Ectodermal cell (in vitro differentiated cells): ENCODE measurements around the gene PGM1.

ENCODE experiments used
- H3K27ac ChIP-seq: 2 replicates; pipeline ENCODE4 v1.7.0; 2013; ENCODE audit warnings: mild to moderate bottlenecking, low read depth, low read length; ENCODE audit not compliant: insufficient read depth, poor library complexity, severe bottlenecking
- H3K27me3 ChIP-seq: 2 replicates; pipeline ENCODE4 v1.7.0; 2013; ENCODE audit warnings: mild to moderate bottlenecking, low read length; ENCODE audit not compliant: insufficient read depth, control insufficient read depth, poor library complexity, severe bottlenecking
- H3K36me3 ChIP-seq: one replicate; pipeline ENCODE4 v1.7.0; 2013; ENCODE audit warnings: low read length; ENCODE audit not compliant: control insufficient read depth, insufficient read depth
- H3K4me1 ChIP-seq: one replicate; pipeline ENCODE4 v1.7.0; 2013; ENCODE audit warnings: low read length; ENCODE audit not compliant: control insufficient read depth, insufficient read depth
- H3K4me3 ChIP-seq: 2 replicates; pipeline ENCODE4 v1.7.0; 2013; ENCODE audit warnings: low read depth, low read length, control low read depth; ENCODE audit not compliant: insufficient read depth
- H3K9me3 ChIP-seq: 2 replicates; pipeline ENCODE4 v1.7.0; 2013; ENCODE audit warnings: mild to moderate bottlenecking, low read length, moderate library complexity; ENCODE audit not compliant: control insufficient read depth
- WGBS, 2 experiments: methylation state at CpG; one replicate each; pipeline ENCODE4 v1.1.7; 2013; ENCODE audit warnings: missing lambda C conversion rate in 2 of 2; 5-methylcytosine and 5-hydroxymethylcytosine counted together

PGM1 gene

GRCh38 chr1:63600248-63600647 is 7.0 kb downstream of the PGM1 start:
- no peak overlapping the region for H3K27ac ChIP-seq
- H3K27me3 ChIP-seq = no peaks in the 10 kb centered on the region
- WGBS, 2 experiments = 78 to 88% methylated on average over 5 of the region's 5 CpGs

GRCh38 chr1:63601061-63601460 is 7.8 kb downstream of the PGM1 start:
- no peak overlapping the region for H3K27ac ChIP-seq
- 79 to 80% methylated on average over 3 of the region's 3 CpGs for WGBS, 2 experiments
- H3K27me3 ChIP-seq = no peaks in the 10 kb centered on the region
- no peak overlapping the region for H3K4me3 ChIP-seq
- H3K9me3 ChIP-seq = no peaks in the 10 kb centered on the region
- peaks cover 6% of the 10 kb centered on the region for H3K4me1 ChIP-seq
- no peaks in the 10 kb centered on the region for H3K36me3 ChIP-seq

More at GRCh38 chr1:63600248-63600647, 7.0 kb downstream of the PGM1 start:
- H3K9me3 ChIP-seq = no peaks in the 10 kb centered on the region
- no peak overlapping the region for H3K4me3 ChIP-seq
- H3K36me3 ChIP-seq = no peaks in the 10 kb centered on the region
- H3K4me1 ChIP-seq = peaks cover 6% of the 10 kb centered on the region

- H3K27me3 ChIP-seq = no peaks in the 10 kb centered on the region
- H3K4me3 ChIP-seq = no peak overlapping the region
- no peak overlapping the region for H3K27ac ChIP-seq
- no peaks in the 10 kb centered on the region for H3K36me3 ChIP-seq
- WGBS, 2 experiments = 36 to 41% methylated on average over 4 of the region's 4 CpGs
- H3K9me3 ChIP-seq = no peaks in the 10 kb centered on the region
- peaks cover 6% of the 10 kb centered on the region for H3K4me1 ChIP-seq
Observed at GRCh38 chr1:63601463-63601862, 8.3 kb downstream of the PGM1 start.

GRCh38 chr1:63601912-63602311 is 8.7 kb downstream of the PGM1 start:
- 94 to 100% methylated on average over 1 of the region's 1 CpG for WGBS, 2 experiments
- Histone ChIP-seq H3K27me3 (no peaks in the 10 kb centered on the region), H3K4me3 (no peak overlapping the region), H3K27ac (no peak overlapping the region), H3K9me3 (no peaks in the 10 kb centered on the region), H3K4me1 (peaks cover 6% of the 10 kb centered on the region), H3K36me3 (no peaks in the 10 kb centered on the region)

GRCh38 chr1:63602629-63603028 is 9.4 kb downstream of the PGM1 start:
- Histone ChIP-seq H3K9me3 (no peaks in the 10 kb centered on the region), H3K36me3 (no peaks in the 10 kb centered on the region), H3K27me3 (no peaks in the 10 kb centered on the region), H3K4me1 (peaks cover 6% of the 10 kb centered on the region), H3K4me3 (no peak overlapping the region), H3K27ac (no peak overlapping the region)
- 82 to 84% methylated on average over 5 of the region's 5 CpGs for WGBS, 2 experiments

- Histone ChIP-seq H3K36me3 (no peaks in the 10 kb centered on the region), H3K4me3 (no peak overlapping the region), H3K4me1 (peaks cover 6% of the 10 kb centered on the region), H3K9me3 (no peaks in the 10 kb centered on the region), H3K27me3 (no peaks in the 10 kb centered on the region), H3K27ac (no peak overlapping the region)
- WGBS, 2 experiments = 96 to 99% methylated on average over 3 of the region's 3 CpGs
Observed at GRCh38 chr1:63603810-63604209, 10.6 kb downstream of the PGM1 start.

- Histone ChIP-seq H3K27ac (no peak overlapping the region), H3K27me3 (no peaks in the 10 kb centered on the region), H3K4me1 (peaks cover 7% of the 10 kb centered on the region), H3K36me3 (no peaks in the 10 kb centered on the region), H3K4me3 (no peak overlapping the region), H3K9me3 (no peaks in the 10 kb centered on the region)
- 95 to 97% methylated on average over 6 to 7 of the region's 7 CpGs for WGBS, 2 experiments
Observed at GRCh38 chr1:63607322-63607721, 14.1 kb downstream of the PGM1 start.

- WGBS, 2 experiments = 43 to 54% methylated on average over 2 to 3 of the region's 3 CpGs
- H3K27me3 ChIP-seq = no peaks in the 10 kb centered on the region
- no peaks in the 10 kb centered on the region for H3K9me3 ChIP-seq
- H3K4me3 ChIP-seq = no peak overlapping the region
- H3K27ac ChIP-seq = peak overlapping the region; percentile 48
- H3K36me3 ChIP-seq = no peaks in the 10 kb centered on the region
- peaks cover 19% of the 10 kb centered on the region for H3K4me1 ChIP-seq
Observed at GRCh38 chr1:63611231-63611630, 18.0 kb downstream of the PGM1 start.

GRCh38 chr1:63612564-63612963 is 19.4 kb downstream of the PGM1 start:
- Histone ChIP-seq H3K36me3 (no peaks in the 10 kb centered on the region), H3K4me1 (peaks cover 19% of the 10 kb centered on the region), H3K27ac (no peak overlapping the region), H3K9me3 (no peaks in the 10 kb centered on the region), H3K4me3 (no peak overlapping the region), H3K27me3 (no peaks in the 10 kb centered on the region)
- whole genome bisulfite sequencing, 2 experiments = 87 to 89% methylated on average over 4 of the region's 4 CpGs

- Histone ChIP-seq H3K36me3 (no peaks in the 10 kb centered on the region), H3K27me3 (no peaks in the 10 kb centered on the region), H3K4me1 (peaks cover 19% of the 10 kb centered on the region), H3K27ac (no peak overlapping the region), H3K9me3 (no peaks in the 10 kb centered on the region), H3K4me3 (no peak overlapping the region)
Observed at GRCh38 chr1:63612971-63613370, 19.8 kb downstream of the PGM1 start.

GRCh38 chr1:63615768-63616420 is 22.7 kb downstream of the PGM1 start:
- H3K4me1 ChIP-seq = peaks cover 19% of the 10 kb centered on the region
- H3K27me3 ChIP-seq = no peaks in the 10 kb centered on the region
- H3K36me3 ChIP-seq = no peaks in the 10 kb centered on the region
- no peak overlapping the region for H3K4me3 ChIP-seq
- no peak overlapping the region for H3K27ac ChIP-seq
- no peaks in the 10 kb centered on the region for H3K9me3 ChIP-seq
- 36 to 41% methylated on average over 5 to 6 of the region's 6 CpGs for WGBS, 2 experiments
